Astrocyte of the spinal cord (primary cell): Measurements from ENCODE around the gene ARFGEF3.

Experiments
- DNase-seq: peaks from one replicate; pipeline ENCODE4 v3.0.0; 2011; ENCODE audit warnings: low read depth, low spot score
- H3K4me3 ChIP-seq: 2 replicates; pipeline ENCODE4 v1.5.1; 2011; ENCODE audit warnings: low read depth, mild to moderate bottlenecking, low read length, moderate library complexity
- CTCF ChIP-seq: IDR thresholded peaks from 2 replicates; pipeline ENCODE4 v1.5.1; 2012; ENCODE audit warnings: low read depth, mild to moderate bottlenecking, low read length, inconsistent platforms
- in situ Hi-C: cut with HindIII; loops from 2 replicates; pipeline ENCODE4 v1.10.0; 2017; ENCODE audit warnings: low sequenced_read_pairs

ARFGEF3 gene

GRCh38 chr6:138291036-138291848, 129.5 kb downstream of the ARFGEF3 start:
- DNase-seq = no peak
- in situ Hi-C loops = no loop called here
- no peak for TF ChIP-seq CTCF
- no peak overlapping the region for H3K4me3 ChIP-seq

- in situ Hi-C loops = no loop called here
- no peak overlapping the region for H3K4me3 ChIP-seq
- no peak for TF ChIP-seq CTCF
- DNase-seq = no peak
These were observed 130.1 kb downstream of the ARFGEF3 start for GRCh38 chr6:138291849-138292181.

- TF ChIP-seq CTCF = no peak
- no peak overlapping the region for H3K4me3 ChIP-seq
- in situ Hi-C loops = no loop called here
- no peak for DNase-seq
These were observed 130.7 kb downstream of the ARFGEF3 start for GRCh38 chr6:138292482-138292881.

GRCh38 chr6:138293428-138294395, 132.0 kb downstream of the ARFGEF3 start:
- DNase-seq = no peak
- H3K4me3 ChIP-seq = no peak overlapping the region
- no peak for TF ChIP-seq CTCF
- in situ Hi-C loops = no loop called here

- DNase-seq = no peak
- in situ Hi-C loops = no loop called here
- H3K4me3 ChIP-seq = no peak overlapping the region
- TF ChIP-seq CTCF = no peak
These were observed 134.6 kb downstream of the ARFGEF3 start for GRCh38 chr6:138296381-138296780.

- in situ Hi-C loops = no loop called here
- DNase-seq = no peak
- no peak overlapping the region for H3K4me3 ChIP-seq
- TF ChIP-seq CTCF = no peak
These were observed 135.0 kb downstream of the ARFGEF3 start for GRCh38 chr6:138296786-138297185.
